Stimulated activated CD8-positive, alpha-beta memory T cell treated with anti-CD3 and anti-CD28 coated beads, Interleukin-15, amount 100 ng/mL, for 48 hours (primary cell): ENCODE results near the gene ACHE.
A peak's percentile ranks its signal among the peaks of the same experiment; 100 is the strongest.
"Not testable (repeated sequence)": the region's sequence is repeated elsewhere in the genome, so short reads cannot be mapped to it uniquely, and the experiment has no call there.

Source experiments
- DNase-seq, 2 donors: peaks; one replicate each; pipeline ENCODE4 v3.0.0-alpha.2; 2020; ENCODE audit warnings: low read depth in 2 of 2

The ACHE gene

GRCh38 chr7:100861616-100861985 lies 34.1 kb downstream of the ACHE start:
- DNase-seq, result no peak

- no peak for DNase-seq
Observed at GRCh38 chr7:100860702-100861615, 34.7 kb downstream of the ACHE start.

- no peak for DNase-seq
Observed at GRCh38 chr7:100859856-100860255, 35.8 kb downstream of the ACHE start.

- DNase-seq, result no peak
Observed at GRCh38 chr7:100856871-100857282, 38.8 kb downstream of the ACHE start.

- DNase-seq, result no peak
Observed at GRCh38 chr7:100855515-100855914, 40.2 kb downstream of the ACHE start.

- DNase-seq, result not testable (repeated sequence)
Observed at GRCh38 chr7:100854899-100855298, 40.8 kb downstream of the ACHE start.

GRCh38 chr7:100854146-100854895 lies 41.4 kb downstream of the ACHE start:
- DNase-seq, result no peak

GRCh38 chr7:100852048-100852872 lies 43.4 kb downstream of the ACHE start, which contains the start of gene SLC12A9:
Gene SLC12A9, plus strand, starts transcription at chr7:100852713. Its CDS starts 1,485 bp downstream, at chr7:100854198.
- peak; percentile 77 to 84 for DNase-seq

- no peak for DNase-seq
Observed at GRCh38 chr7:100847360-100847759, 48.3 kb downstream of the ACHE start.

- DNase-seq, result no peak
Observed at GRCh38 chr7:100840470-100841100, 55.1 kb downstream of the ACHE start.
